HepG2 (cell line): ENCODE results near the gene PCYT2. TPM values are rescaled to one million over a fixed set of nuclear protein-coding genes. Genes with fewer than 3 reads are reported as not detected.
A peak's percentile ranks its signal among the peaks of the same experiment; 100 is the strongest.

Experiments
- AGO1 ChIP-seq: fragments of 200-400 bp; formaldehyde crosslinking; IDR thresholded peaks from 2 replicates; pipeline ENCODE4 v1.6.1; 2017; ENCODE audit warnings: mild to moderate bottlenecking, low read depth, low read length, moderate library complexity; ENCODE audit not compliant: poor library complexity, severe bottlenecking
- ARID5B ChIP-seq: IDR thresholded peaks from 2 replicates; pipeline ENCODE4 v1.4.0; 2020; ENCODE audit warnings: mild to moderate bottlenecking, missing genetic modification reagents
- ATF5 ChIP-seq: sonication (generic); formaldehyde crosslinking; IDR thresholded peaks from 2 replicates; pipeline ENCODE4 v1.4.0; 2020; ENCODE audit warnings: mild to moderate bottlenecking, low read depth, missing genetic modification reagents
- DMAP1 ChIP-seq: IDR thresholded peaks from 2 replicates; pipeline ENCODE4 v1.6.1; 2016
- GABPA ChIP-seq, 2 experiments: IDR thresholded peaks; 2 replicates each; pipeline ENCODE4 v1.6.1; 2011 to 2016; ENCODE audit warnings: low read depth in 2 of 2, low read length in 1 of 2, missing biosample characterization in 1 of 2, missing genetic modification characterization in 1 of 2
- GATAD1 ChIP-seq: IDR thresholded peaks from 2 replicates; pipeline ENCODE4 v1.6.1; 2016; ENCODE audit warnings: missing genetic modification reagents, missing compliant biosample characterization
- HOXA7 ChIP-seq: sonication (generic); formaldehyde crosslinking; IDR thresholded peaks from 2 replicates; pipeline ENCODE4 v1.8.1; 2022; ENCODE audit warnings: mild to moderate bottlenecking, missing genetic modification reagents, moderate library complexity
- LCORL ChIP-seq, 2 experiments: fragments of 450-650 bp in 1 of 2; sonication (generic) in 1 of 2; formaldehyde crosslinking in 1 of 2; IDR thresholded peaks; 2 replicates each; pipeline versions ENCODE4 v1.5.0 to v1.6.1; 2017 to 2020; ENCODE audit warnings: antibody characterized with exemption in 1 of 2, missing genetic modification reagents in 1 of 2
- MIER3 ChIP-seq: IDR thresholded peaks from 2 replicates; pipeline ENCODE4 v1.6.1; 2016; ENCODE audit warnings: missing compliant biosample characterization, borderline replicate concordance
- POLR2A ChIP-seq, 2 experiments: IDR thresholded peaks; 2 replicates each; pipeline ENCODE4 v1.6.1; 2011; ENCODE audit warnings: low read depth in 2 of 2, low read length in 2 of 2, mild to moderate bottlenecking in 1 of 2, moderate library complexity in 1 of 2; ENCODE audit not compliant: insufficient read depth in 1 of 2
- SALL2 ChIP-seq: sonication (generic); formaldehyde crosslinking; IDR thresholded peaks from 2 replicates; pipeline ENCODE4 v1.8.1; 2023; ENCODE audit warnings: mild to moderate bottlenecking, missing genetic modification reagents, inconsistent platforms
- SP4 ChIP-seq: sonication (generic); formaldehyde crosslinking; IDR thresholded peaks from 2 replicates; pipeline ENCODE4 v1.8.1; 2023; ENCODE audit warnings: mild to moderate bottlenecking, missing genetic modification reagents
- U2AF2 ChIP-seq: fragments of 200-400 bp; formaldehyde crosslinking; IDR thresholded peaks from 2 replicates; pipeline ENCODE4 v1.6.1; 2017; ENCODE audit warnings: low read depth, mild to moderate bottlenecking, low read length
- ZFY ChIP-seq: sonication (generic); formaldehyde crosslinking; IDR thresholded peaks from 2 replicates; pipeline ENCODE4 v1.4.0; 2020; ENCODE audit warnings: missing genetic modification reagents
- ZNF232 ChIP-seq: sonication (generic); formaldehyde crosslinking; IDR thresholded peaks from 2 replicates; pipeline ENCODE4 v1.4.0; 2020; ENCODE audit warnings: missing genetic modification reagents, borderline replicate concordance
- ZNF343 ChIP-seq: sonication (generic); formaldehyde crosslinking; IDR thresholded peaks from 2 replicates; pipeline ENCODE4 v1.4.0; 2020; ENCODE audit warnings: mild to moderate bottlenecking, missing genetic modification reagents
- ZNF570 ChIP-seq: sonication (generic); formaldehyde crosslinking; IDR thresholded peaks from 2 replicates; pipeline ENCODE4 v1.4.0; 2020; ENCODE audit warnings: mild to moderate bottlenecking, missing genetic modification reagents, borderline replicate concordance
- ZNF597 ChIP-seq: sonication (generic); formaldehyde crosslinking; IDR thresholded peaks from 2 replicates; pipeline ENCODE4 v1.5.0; 2020; ENCODE audit warnings: missing genetic modification reagents
- ZSCAN21 ChIP-seq: sonication (generic); formaldehyde crosslinking; IDR thresholded peaks from 2 replicates; pipeline ENCODE4 v1.8.0; 2022; ENCODE audit warnings: mild to moderate bottlenecking, missing genetic modification reagents, moderate library complexity, borderline replicate concordance
- polyA plus RNA-seq, 8 experiments: library from polyadenylated mRNA; depleted of rRNA in 3 of 8; stranded (reverse) in 7 of 8; unstranded in 1 of 8; fragments of >200 nt; fragmentation: Illumina TruSeq in 4 of 8; extraction: Trizol in 4 of 8; gene quantifications; 2 replicates each; pipeline versions ENCODE4 v1.2.1 to v1.2.3, GENCODE V29; 2011 to 2016; ENCODE audit warnings: low read depth in 4 of 8, missing spikeins in 1 of 8, mixed read lengths in 1 of 8; ENCODE audit not compliant: insufficient read depth in 1 of 8
- total RNA-seq, 5 experiments: library from RNA; depleted of rRNA; stranded (reverse); fragments of >200 nt; fragmentation: Illumina TruSeq; extraction: Trizol; gene quantifications; 2 replicates each; pipeline ENCODE4 v1.2.3, GENCODE V29; 2016; ENCODE audit warnings: low read depth in 1 of 5
- TF ChIP-seq, protein P1 (sequence below): sonication (generic); formaldehyde crosslinking; conservative IDR thresholded peaks from 2 replicates; pipeline ENCODE4 v1.8.1; 2023; ENCODE audit warnings: missing genetic modification reagents
- TF ChIP-seq, protein P2 (sequence below): IDR thresholded peaks from 2 replicates; pipeline ENCODE4 v1.6.1; 2018; ENCODE audit warnings: missing genetic modification reagents, mild to moderate bottlenecking, missing compliant biosample characterization

Gene PCYT2
- total and polyA plus RNA-seq, 2 of the 13 experiments (the other 11 are each of a cell fraction or from before 2014, with no cell fraction given): 147 to 297 TPM

GRCh38 chr17:81871387-81872230 lies 39.6 kb downstream of the PCYT2 start (continued):
- TF ChIP-seq, protein P1, sequence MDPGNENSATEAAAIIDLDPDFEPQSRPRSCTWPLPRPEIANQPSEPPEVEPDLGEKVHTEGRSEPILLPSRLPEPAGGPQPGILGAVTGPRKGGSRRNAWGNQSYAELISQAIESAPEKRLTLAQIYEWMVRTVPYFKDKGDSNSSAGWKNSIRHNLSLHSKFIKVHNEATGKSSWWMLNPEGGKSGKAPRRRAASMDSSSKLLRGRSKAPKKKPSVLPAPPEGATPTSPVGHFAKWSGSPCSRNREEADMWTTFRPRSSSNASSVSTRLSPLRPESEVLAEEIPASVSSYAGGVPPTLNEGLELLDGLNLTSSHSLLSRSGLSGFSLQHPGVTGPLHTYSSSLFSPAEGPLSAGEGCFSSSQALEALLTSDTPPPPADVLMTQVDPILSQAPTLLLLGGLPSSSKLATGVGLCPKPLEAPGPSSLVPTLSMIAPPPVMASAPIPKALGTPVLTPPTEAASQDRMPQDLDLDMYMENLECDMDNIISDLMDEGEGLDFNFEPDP: 0 out of 2 replicates have a peak, but pooled peaks have one; percentile 94
- TF ChIP-seq POLR2A (IDR thresholded peaks at IDR 0.05; ENCODE audit: insufficient read depth in 1 of 2, low read depth in 2 of 2, low read length in 2 of 2) (peak in 1 of 2 experiments; percentile 58; a peak in 2 of 4 replicates), GATAD1 (CRISPR knock-in tag) (peak; percentile 86), GABPA (IDR thresholded peaks at IDR 0.05; ENCODE audit: low read depth, low read length) (no peak), GABPA (CRISPR knock-in tag; IDR thresholded peaks at IDR 0.05; ENCODE audit: low read depth) (no peak), ZNF597 (no peak), AGO1 (peak; percentile 93), U2AF2 (no peak), ZNF343 (CRISPR knock-in tag) (peak; percentile 91), ATF5 (CRISPR knock-in tag) (no peak), ZFY (peak; percentile 82), LCORL (IDR thresholded peaks at IDR 0.05) (no peak), LCORL (CRISPR knock-in tag; IDR thresholded peaks at IDR 0.05) (peak; percentile 75), MIER3 (peak; percentile 80; the same call in 1 of the 2 replicates), ZNF570 (peak; percentile 90; the same call in 1 of the 2 replicates), ARID5B (CRISPR knock-in tag) (peak; percentile 63), HOXA7 (CRISPR knock-in tag) (peak; percentile 89), SALL2 (CRISPR knock-in tag) (peak; percentile 85), DMAP1 (CRISPR knock-in tag) (peak; percentile 98), ZSCAN21 (CRISPR knock-in tag) (peak; percentile 98), SP4 (CRISPR knock-in tag) (peak; percentile 77), ZNF232 (CRISPR knock-in tag) (peak; percentile 39)
- TF ChIP-seq, protein P2, sequence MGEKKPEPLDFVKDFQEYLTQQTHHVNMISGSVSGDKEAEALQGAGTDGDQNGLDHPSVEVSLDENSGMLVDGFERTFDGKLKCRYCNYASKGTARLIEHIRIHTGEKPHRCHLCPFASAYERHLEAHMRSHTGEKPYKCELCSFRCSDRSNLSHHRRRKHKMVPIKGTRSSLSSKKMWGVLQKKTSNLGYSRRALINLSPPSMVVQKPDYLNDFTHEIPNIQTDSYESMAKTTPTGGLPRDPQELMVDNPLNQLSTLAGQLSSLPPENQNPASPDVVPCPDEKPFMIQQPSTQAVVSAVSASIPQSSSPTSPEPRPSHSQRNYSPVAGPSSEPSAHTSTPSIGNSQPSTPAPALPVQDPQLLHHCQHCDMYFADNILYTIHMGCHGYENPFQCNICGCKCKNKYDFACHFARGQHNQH (CRISPR knock-in tag): peak; percentile 78; the same call in 1 of the 2 replicates
